Activated T-cell treated with anti-CD3 and anti-CD28 coated beads, Interleukin-2, amount 50 U/mL, for 48 hours (primary cell): ENCODE measurements around the gene RPF1.
"Not testable (repeated sequence)": the region's sequence is repeated elsewhere in the genome, so short reads cannot be mapped to it uniquely, and the experiment has no call there.

Source experiments
- DNase-seq, 2 experiments: peaks; one replicate each; pipeline ENCODE4 v3.0.0-alpha.2; 2020

Gene RPF1

GRCh38 chr1:84493747-84494146 is 14.7 kb downstream of the RPF1 start:
- no peak for DNase-seq

- DNase-seq, result no peak
Measured at GRCh38 chr1:84496498-84496897, 17.4 kb downstream of the RPF1 start.

DNA sequence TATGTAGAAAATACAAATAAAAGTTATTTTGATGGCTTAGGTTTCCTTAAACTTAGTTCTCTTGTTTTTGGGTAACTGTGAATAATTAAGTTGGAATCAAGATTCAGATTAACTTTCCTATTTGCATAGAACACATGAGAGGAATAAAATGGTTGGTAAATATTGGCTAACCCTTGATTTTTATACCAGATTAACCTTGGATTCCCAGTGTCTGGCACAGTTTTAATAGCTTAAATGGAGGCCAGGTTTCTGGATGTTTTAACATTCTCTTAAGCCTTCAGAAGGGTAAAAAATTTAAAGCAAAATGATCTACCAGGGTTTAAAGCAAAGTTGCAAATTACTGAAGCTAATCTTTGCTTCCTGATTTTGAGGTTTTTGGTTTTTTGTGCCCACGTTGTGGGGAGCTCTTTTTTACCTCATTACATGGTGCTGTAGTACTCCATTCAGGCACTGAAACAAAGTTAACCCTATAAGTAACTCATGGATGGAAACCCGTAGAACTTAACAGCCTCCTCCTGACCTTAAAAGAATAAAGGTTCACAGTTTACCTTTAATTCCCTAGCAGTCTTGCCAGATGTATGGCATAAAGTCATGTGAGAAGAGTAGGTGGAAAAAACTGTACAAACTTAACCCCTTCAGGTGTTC is 18.7 kb downstream of the RPF1 start:
- DNase-seq, result no peak

DNA sequence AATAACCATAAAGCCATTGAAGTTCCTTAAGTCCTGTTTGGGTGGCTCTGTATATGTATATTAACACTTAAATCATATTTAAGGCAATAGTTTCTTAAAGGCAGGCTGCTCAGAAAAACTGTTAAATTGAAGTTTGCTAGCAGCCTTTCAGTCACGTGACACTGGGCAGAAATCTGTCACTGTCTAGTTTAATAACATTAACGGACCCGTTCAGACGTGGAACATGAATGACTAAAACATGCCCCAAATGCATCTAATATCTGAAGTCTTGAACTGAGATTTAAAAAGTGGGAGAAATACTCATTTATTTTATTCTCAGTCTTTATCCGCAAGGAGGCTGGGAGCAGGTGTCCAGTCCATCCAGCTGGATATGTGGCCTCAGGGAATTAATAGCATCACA is 23.9 kb downstream of the RPF1 start:
- DNase-seq, result no peak

- no peak for DNase-seq
Measured at GRCh38 chr1:84504580-84505492, 25.8 kb downstream of the RPF1 start.

DNA sequence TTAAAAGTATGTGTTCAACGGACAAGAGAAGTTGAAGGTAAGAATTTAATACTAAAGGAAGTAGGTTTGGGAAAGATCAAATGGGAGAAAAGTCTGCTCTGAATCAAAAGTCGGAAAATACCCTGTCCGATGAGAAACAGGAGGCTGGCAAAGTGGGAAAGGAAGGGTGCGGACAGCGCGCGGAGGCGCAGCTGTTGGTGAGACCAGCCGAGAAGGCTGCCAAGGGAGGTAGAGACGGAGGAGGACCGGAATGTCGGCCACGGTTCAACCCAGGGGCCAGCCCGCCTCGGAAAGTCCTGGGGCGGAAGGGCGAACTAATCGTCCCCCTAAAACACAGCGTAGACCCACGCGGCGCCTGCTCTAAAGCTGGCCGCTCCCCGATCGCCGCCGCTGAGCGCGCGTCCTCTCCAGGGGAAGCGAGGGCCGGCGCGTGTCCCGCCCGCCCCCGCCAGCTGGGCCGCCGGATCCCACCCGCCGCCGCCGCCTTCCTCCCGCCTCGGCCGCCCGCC is 26.5 kb downstream of the RPF1 start:
- no peak for DNase-seq

DNA sequence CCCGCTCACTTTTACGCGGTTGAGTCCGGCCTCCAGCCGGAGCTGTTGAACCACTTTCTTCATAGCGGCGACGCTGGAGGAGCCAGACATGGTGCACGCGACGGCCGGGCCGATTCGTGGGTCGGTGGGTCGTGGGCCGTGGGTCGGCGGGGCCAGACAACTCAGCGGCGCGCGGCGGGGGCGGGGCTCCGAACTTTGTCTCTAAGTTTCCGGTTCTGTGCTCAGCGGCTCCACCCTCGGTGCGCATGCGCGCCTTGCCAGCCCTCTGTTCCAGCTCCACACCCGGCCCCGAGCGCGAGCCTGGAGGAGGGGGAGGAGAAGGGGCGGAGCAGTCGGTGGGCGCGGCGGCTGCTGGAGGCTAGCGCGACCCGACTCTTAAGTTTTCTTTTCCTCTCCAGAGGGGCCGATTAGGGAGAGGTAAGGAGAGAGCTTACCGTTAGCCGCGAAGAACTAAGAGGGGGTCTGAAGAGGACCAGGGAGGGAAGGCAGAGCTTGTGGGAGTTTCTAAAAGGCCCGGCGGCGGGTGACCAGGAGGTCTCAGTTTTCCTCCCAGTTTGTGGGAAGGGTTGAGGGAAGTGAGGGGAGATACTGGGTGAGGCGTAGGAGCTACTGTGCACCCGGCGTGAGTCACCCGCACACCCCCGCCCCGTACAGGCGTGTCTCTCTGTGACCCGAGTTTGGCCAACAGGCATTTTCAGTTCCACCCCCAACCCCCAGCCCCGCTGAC is 27.1 kb downstream of the RPF1 start, which contains the start of the genes GNG5 and SPATA1:
TSS of gene GNG5 (minus strand) at position 580 of the 727 bp plus-strand sequence. CDS start at position 90, 490 bp downstream.
TSS of gene SPATA1 (plus strand) at position 385 of the 727 bp plus-strand sequence. CDS start 9,974 bp downstream, outside the sequence.
- DNase-seq, result peak; percentile 97 to 98

DNA sequence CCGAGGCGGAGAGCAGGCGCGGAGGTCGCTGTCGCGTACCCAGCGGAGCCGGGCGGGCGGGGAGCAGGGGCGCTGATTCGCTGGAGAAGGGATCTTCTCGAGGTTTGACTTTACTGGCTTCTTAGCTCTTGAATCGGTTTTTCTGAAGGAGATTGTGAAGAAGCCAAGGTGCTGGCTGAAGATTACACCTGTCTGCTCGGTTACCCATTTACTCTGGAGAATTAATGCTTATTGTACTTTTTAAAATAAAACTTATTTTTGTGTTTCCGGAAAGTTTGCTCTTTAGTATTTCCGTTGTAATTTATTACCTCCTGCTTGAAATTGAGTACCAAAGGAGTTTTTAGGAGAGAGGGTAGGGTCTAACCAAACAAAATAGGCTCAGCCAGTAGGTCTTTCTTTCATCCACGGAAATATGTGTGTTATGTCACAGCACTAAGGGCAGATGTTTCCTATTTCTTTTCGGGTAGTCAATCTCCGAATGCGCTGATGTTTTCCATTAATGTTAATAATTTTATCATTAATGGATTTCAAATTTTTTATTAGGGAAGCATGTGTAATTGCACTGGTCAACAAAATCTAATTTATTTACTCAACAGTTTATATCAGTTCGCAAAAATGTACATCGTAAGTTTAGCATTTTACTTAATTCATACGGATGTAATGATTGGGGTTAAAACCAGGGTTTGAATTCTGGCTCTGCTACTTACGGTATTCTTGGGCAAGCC is 27.8 kb downstream of the RPF1 start:
- DNase-seq, result peak in 1 of 2 experiments; percentile 88

- DNase-seq, result not testable (repeated sequence)
Measured at GRCh38 chr1:84507887-84508286, 28.8 kb downstream of the RPF1 start.

DNA sequence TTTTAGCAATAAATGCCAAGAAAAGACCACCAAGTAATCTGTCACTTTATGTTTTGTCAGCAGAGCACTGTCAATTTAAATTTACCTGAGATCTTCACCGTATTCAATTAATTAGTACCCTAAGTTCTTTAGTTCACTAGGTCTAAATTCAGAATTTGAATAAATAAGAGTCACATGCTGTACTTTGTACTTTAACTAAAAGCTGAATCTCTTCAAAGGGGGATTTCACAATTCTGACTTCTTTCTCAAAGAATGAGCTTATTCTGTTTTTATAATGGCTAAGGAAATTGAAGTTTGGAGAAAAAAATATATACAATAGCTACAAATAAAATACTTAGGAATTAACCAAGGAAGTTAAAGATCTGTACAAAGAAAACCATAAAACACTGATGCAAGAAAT is 29.4 kb downstream of the RPF1 start:
- no peak for DNase-seq

DNA sequence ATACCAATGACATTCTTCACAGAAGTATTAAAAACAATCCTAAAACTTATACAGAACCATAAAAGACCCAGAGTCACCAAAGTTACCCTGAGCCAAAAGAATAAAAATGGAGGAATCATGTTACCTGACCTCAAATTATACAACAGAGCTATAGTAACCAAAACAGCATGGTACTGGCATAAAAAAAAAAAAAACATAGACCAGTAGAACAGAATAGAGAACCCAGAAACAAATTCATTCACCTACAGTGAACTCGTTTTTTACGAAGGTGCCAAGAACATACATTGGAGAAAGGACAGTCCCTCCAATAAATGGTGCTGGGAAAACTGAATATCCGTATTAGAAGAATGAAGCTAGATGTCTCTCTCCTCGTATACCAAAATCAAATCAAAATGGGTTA is 30.0 kb downstream of the RPF1 start:
- no peak for DNase-seq

- DNase-seq, result no peak
Measured at GRCh38 chr1:84510165-84510564, 31.1 kb downstream of the RPF1 start.

GRCh38 chr1:84510668-84511067 is 31.6 kb downstream of the RPF1 start:
- DNase-seq, result no peak

DNA sequence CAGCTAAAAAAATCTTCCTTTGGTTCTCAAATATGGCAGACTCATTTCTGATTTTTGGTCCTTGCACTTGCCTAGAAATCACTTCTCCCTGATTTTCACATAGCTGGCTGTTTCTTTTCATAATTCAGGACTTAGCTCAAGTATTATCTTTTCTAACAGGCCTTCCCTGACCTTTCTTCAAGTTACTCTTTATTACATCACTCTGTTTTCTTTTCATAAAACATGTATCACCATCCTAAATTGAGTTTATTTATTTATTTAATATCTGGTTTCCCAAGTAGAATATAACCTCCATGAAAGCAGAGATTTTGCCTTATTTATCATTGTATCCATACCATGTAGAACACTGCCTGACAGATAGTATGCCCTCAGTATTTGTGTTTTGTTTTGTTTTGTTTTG is 45.5 kb downstream of the RPF1 start:
- no peak for DNase-seq

DNA sequence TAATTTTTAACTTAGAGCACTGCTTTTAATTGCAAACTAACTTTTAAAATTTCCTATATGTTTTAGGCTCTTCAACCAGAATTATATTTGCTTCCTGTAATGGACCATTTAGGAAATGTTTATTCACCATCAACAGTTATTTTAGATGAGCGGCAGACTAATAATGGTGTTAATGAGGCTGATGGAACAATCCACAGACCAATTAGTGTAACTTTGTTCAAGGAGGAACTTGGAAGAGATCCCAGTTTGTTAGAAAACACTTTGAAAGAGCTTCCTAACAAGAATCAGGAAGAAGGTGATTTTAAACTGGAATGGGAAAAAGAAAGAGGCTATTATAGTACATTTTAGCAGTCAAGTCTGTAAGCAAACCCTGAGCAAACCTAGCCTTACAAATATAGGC is 46.7 kb downstream of the RPF1 start:
- DNase-seq, result no peak

DNA sequence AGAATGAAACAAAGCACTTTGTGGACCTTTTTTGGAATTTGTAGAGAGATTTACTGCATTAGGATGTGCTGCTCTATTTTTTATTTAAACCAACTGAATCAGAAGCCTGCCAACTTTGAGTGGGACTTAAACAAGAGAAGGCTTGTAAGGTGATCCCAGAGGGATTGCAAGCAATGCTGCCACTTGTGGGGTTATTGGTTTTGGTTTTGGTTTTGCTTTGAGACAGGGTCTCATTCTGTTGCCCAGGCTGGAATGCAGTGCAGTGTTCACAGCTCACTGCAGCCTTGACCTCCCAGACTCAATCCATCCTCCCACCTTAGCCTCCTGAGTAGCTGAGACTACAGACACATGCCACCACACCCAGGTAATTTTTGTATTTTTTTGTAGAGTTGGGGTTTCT is 59.5 kb downstream of the RPF1 start:
- DNase-seq, result no peak

DNA sequence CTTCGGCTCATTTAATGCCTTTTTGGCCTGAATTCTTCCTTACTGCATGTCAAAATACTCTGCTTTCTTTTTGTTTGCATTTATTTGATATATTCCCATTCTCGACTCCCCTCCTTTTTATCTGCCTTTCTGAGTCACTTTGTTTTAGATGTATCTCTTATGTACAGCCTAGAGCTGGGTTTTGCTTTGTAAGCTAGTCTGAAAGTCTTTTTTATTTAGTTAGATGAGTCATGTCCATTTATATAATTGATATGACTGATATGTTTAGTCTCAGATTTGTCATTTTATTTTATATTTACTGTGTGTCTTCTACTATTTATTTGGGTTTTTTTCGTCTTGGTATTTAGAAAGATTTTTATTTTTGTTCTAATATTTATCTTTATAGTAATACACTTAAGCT is 60.9 kb downstream of the RPF1 start:
- DNase-seq, result no peak

GRCh38 chr1:84540759-84541158 is 61.7 kb downstream of the RPF1 start:
- DNase-seq, result no peak

DNA sequence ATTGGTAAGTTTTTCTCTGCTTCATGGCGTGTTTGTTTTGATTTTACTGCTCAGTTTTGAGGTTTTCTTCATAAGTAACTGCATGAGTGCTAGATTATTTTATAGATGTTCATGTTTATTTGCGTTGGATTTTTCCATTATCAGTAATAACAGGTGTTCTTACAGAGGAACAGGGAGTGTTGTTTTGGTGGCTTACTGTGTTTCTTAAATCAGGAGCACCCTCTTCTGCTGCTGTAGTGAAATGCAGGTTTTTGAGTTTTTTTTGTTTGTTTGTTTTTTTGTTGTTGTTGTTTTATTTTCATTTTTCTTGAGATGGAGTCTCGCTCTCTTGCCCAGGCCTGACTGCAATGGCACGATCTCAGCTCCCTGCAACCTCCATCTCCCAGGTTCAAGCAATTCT is 62.6 kb downstream of the RPF1 start:
- no peak for DNase-seq
